ENCODE results near the gene ZNF282.

DNA sequence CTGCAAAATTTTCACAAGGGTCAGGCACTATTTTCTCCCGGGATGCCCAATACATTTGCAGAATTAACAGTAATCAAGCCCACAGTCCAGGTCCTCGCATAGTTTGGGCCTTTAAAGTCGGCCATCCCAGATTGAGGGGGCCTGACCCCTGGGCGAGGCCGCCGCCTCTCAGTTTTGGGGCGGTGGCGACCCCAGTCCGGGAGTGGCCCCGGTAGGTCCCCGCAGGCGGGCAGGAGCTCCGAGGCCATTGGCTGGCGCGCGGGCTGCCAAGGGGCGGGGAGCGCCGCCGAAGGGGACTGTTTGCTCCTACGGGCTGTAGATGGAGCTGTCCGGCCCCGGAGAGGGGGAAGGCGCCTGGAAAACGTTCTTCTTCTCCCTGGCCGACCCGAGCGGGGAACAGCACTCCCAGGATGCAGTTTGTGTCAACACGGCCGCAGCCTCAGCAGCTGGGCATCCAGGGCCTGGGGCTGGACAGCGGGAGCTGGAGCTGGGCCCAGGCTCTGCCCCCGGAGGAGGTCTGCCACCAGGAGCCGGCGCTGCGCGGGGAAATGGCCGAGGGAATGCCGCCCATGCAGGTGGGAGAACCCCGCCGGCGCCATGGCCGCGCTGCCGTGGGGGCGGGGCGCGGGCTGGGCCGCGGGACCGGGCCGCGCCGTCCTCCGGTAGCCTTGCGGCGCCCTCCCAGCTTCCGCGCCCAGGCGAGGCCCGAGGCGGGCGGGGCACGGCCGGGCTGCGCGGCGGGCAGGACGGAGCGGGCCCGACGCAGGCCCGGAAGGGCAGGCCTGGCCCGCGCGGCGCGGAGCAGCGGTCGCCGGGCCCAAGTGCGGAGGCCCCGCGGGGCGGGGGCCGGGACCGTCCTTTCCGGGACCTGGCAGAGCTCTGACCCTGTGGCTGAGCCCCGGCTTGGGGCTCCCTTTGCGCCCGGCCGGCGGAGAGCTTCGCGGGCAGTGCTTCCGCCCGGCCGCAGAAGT, at the start of gene ZNF282:
- TF ChIP-seq CTCF (IDR thresholded peaks at IDR 0.05; ENCODE audit: poor library complexity, severe bottlenecking) (peak; percentile 88), POLR2AphosphoS5 (IDR thresholded peaks at IDR 0.05) (peak; percentile 89)
- TF ChIP-seq, protein P1, sequence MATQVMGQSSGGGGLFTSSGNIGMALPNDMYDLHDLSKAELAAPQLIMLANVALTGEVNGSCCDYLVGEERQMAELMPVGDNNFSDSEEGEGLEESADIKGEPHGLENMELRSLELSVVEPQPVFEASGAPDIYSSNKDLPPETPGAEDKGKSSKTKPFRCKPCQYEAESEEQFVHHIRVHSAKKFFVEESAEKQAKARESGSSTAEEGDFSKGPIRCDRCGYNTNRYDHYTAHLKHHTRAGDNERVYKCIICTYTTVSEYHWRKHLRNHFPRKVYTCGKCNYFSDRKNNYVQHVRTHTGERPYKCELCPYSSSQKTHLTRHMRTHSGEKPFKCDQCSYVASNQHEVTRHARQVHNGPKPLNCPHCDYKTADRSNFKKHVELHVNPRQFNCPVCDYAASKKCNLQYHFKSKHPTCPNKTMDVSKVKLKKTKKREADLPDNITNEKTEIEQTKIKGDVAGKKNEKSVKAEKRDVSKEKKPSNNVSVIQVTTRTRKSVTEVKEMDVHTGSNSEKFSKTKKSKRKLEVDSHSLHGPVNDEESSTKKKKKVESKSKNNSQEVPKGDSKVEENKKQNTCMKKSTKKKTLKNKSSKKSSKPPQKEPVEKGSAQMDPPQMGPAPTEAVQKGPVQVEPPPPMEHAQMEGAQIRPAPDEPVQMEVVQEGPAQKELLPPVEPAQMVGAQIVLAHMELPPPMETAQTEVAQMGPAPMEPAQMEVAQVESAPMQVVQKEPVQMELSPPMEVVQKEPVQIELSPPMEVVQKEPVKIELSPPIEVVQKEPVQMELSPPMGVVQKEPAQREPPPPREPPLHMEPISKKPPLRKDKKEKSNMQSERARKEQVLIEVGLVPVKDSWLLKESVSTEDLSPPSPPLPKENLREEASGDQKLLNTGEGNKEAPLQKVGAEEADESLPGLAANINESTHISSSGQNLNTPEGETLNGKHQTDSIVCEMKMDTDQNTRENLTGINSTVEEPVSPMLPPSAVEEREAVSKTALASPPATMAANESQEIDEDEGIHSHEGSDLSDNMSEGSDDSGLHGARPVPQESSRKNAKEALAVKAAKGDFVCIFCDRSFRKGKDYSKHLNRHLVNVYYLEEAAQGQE (IDR thresholded peaks at IDR 0.05; ENCODE audit: borderline replicate concordance) = peak; percentile 79
